Nephron (organoid): ENCODE measurements around the gene R3HDM2.

Experiments used
- H3K27ac Mint-ChIP-seq, 3 experiments: 2 replicates each; pipeline ENCODE4 v1.8.0; 2020; ENCODE audit warnings: mixed read lengths in 3 of 3, mild to moderate bottlenecking in 2 of 3, moderate library complexity in 1 of 3
- H3K27me3 Mint-ChIP-seq: 2 replicates; pipeline ENCODE4 v1.8.0; 2021; ENCODE audit warnings: low read depth, mild to moderate bottlenecking, moderate library complexity, mixed read lengths
- H3K36me3 Mint-ChIP-seq: 2 replicates; pipeline ENCODE4 v1.8.0; 2020; ENCODE audit warnings: low read depth, mixed read lengths
- H3K4me1 Mint-ChIP-seq: 2 replicates; pipeline ENCODE4 v1.8.0; 2020; ENCODE audit warnings: mixed read lengths
- H3K4me3 Mint-ChIP-seq, 3 experiments: 2 replicates each; pipeline ENCODE4 v1.8.0; 2020; ENCODE audit warnings: mild to moderate bottlenecking in 3 of 3, mixed read lengths in 3 of 3, moderate library complexity in 2 of 3
- H3K9me3 Mint-ChIP-seq: 2 replicates; pipeline ENCODE4 v1.8.0; 2020; ENCODE audit warnings: mixed read lengths
- TF ChIP-seq, protein P1 (sequence below), 3 experiments: fragments of 200-600 bp; sonication (generic); IDR thresholded peaks; one replicate each; pipeline ENCODE4 v1.5.0; 2021; ENCODE audit warnings: antibody characterized with exemption in 3 of 3; ENCODE audit not compliant: unreplicated experiment in 3 of 3

The R3HDM2 gene

DNA sequence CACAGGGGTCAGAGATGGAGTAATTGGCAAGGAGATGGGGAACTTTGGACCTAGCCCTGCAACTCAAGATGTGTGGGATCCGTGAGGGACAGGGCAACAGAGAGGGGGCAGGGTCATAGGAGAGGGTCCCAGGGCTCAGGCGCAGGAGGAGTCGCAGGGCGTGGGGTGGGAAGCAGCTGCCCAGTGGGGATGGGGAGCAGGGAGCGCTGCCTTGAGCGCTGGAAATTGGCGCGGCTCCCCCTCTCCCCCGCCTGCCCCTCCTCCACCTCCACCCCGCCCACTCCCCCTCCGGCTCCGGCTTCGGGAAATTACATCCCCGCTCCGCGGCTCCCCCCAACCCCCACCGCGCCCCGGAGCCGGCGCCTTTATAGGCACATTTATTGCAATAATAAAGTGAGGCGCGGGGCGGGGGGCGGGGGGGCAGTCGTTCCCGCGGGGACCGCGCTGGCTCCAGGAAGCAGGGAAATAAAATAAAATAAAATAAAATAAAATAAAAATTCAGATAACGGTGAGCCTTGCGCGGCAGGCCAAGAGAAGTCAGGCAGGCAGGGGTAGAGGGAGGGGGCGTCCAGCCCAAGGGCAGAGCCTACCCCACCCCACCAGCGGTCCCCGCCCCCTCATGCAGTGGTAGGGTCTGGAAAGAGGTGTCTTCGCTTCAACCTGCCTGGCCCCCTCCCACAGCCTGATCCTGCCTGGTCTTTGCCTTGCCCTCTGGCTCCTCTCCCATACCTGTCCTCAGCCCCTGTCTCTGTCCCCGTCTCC lies 210.7 kb downstream of the R3HDM2 start:
- no peaks in the 10 kb centered on the region for H3K9me3 Mint-ChIP-seq
- TF ChIP-seq, protein P1, sequence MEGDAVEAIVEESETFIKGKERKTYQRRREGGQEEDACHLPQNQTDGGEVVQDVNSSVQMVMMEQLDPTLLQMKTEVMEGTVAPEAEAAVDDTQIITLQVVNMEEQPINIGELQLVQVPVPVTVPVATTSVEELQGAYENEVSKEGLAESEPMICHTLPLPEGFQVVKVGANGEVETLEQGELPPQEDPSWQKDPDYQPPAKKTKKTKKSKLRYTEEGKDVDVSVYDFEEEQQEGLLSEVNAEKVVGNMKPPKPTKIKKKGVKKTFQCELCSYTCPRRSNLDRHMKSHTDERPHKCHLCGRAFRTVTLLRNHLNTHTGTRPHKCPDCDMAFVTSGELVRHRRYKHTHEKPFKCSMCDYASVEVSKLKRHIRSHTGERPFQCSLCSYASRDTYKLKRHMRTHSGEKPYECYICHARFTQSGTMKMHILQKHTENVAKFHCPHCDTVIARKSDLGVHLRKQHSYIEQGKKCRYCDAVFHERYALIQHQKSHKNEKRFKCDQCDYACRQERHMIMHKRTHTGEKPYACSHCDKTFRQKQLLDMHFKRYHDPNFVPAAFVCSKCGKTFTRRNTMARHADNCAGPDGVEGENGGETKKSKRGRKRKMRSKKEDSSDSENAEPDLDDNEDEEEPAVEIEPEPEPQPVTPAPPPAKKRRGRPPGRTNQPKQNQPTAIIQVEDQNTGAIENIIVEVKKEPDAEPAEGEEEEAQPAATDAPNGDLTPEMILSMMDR (IDR thresholded peaks at IDR 0.05; ENCODE audit: unreplicated experiment in 3 of 3): no peak
- peak overlapping the region in 2 of 3 experiments; percentile 0 to 14 for H3K27ac Mint-ChIP-seq
- H3K36me3 Mint-ChIP-seq: no peaks in the 10 kb centered on the region
- H3K4me3 Mint-ChIP-seq: peak overlapping the region; percentile 55 to 87 (median 76)
- peaks cover 64% of the 10 kb centered on the region for H3K4me1 Mint-ChIP-seq
- H3K27me3 Mint-ChIP-seq: peaks cover 82% of the 10 kb centered on the region

DNA sequence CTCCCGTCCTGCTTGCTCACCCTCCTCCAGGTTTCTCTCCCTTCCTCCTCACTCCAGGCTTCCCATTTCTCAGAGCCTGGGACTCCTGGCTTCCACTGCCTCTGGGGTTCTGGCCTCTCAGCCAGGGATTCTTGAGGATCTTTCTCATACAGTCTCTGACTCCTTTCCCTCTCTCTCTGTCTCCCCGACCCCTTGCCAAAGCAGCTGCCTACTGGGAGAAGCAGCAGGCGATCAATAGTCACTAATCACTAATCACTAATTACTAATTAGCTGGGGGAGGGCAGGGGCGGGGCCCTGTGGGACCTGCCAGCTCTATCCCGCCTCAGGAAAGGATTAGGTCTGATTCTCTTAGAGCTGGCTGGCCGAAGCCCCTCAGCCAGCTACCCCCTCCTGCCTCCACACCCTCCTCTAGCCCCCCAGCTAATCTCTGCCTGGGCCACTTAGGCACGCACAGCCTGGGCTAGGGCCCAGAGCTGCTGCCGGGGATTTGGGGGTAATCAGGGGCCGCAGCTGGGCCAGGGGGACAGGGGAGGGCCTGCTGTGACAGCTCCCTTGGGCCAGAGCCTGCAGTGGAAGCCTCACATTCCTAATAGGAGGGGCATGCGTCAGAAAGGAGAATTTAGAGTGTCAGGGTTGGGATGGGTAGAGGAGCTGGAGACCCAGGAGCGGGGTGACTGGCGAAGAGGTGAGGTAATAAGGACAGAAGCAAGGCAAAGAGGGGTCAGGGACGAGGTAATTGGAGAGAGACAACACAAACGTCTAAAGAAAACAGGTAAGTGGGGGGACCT lies 211.4 kb downstream of the R3HDM2 start:
- no peaks in the 10 kb centered on the region for H3K36me3 Mint-ChIP-seq
- TF ChIP-seq, protein P1 (IDR thresholded peaks at IDR 0.05; ENCODE audit: unreplicated experiment in 3 of 3): no peak
- no peaks in the 10 kb centered on the region for H3K9me3 Mint-ChIP-seq
- peaks cover 71% of the 10 kb centered on the region for H3K4me1 Mint-ChIP-seq
- H3K27me3 Mint-ChIP-seq: peaks cover 86% of the 10 kb centered on the region
- peak overlapping the region; percentile 69 to 88 (median 87) for H3K4me3 Mint-ChIP-seq
- H3K27ac Mint-ChIP-seq: peak overlapping the region; percentile 14 to 70 (median 31)

DNA sequence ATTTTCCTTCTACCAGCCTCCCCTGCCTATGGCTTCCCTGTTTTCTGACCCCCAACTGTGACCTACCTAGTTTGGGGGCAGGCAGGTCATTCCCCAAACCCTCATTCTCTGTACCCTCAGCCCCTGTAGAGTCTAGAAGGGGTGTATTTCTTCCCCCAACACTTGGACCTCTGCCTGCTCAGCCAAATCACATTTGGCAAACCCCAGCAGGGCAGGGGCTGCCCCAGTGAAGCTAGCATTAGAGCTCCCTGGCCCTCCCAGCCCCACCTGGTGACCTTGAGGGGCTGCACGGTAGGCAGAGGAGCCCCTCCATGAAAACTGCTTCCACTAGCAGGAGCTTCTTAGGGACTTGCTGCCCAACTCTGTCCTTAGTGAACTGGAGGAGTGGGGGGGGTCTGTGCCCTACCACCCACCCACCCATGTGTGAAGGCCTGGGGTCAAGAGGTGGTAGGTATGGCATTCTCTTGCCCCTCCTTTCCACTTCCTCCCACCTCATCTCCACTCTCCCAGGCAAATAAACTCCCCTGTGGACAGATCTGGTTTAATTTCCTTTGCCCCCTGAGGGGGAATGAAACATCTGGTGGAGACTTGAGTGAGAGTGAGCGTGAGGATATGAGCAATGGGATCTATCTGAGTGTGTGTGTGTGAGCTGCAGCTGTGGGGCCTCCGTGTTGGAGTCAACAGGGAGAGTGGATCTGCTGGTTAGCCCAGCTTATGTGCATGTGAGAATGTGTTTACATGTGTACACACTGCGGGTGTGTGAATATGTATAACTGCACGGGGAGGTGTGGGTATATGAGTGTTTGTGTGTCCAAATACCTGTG lies 212.6 kb downstream of the R3HDM2 start:
- H3K4me1 Mint-ChIP-seq: peaks cover 73% of the 10 kb centered on the region
- no peaks in the 10 kb centered on the region for H3K36me3 Mint-ChIP-seq
- H3K27ac Mint-ChIP-seq: peak overlapping the region in 2 of 3 experiments; percentile 14 to 70
- H3K4me3 Mint-ChIP-seq: peak overlapping the region; percentile 87 to 91 (median 88)
- TF ChIP-seq, protein P1 (IDR thresholded peaks at IDR 0.05; ENCODE audit: unreplicated experiment in 3 of 3): no peak
- H3K9me3 Mint-ChIP-seq: no peaks in the 10 kb centered on the region
- peaks cover 86% of the 10 kb centered on the region for H3K27me3 Mint-ChIP-seq

DNA sequence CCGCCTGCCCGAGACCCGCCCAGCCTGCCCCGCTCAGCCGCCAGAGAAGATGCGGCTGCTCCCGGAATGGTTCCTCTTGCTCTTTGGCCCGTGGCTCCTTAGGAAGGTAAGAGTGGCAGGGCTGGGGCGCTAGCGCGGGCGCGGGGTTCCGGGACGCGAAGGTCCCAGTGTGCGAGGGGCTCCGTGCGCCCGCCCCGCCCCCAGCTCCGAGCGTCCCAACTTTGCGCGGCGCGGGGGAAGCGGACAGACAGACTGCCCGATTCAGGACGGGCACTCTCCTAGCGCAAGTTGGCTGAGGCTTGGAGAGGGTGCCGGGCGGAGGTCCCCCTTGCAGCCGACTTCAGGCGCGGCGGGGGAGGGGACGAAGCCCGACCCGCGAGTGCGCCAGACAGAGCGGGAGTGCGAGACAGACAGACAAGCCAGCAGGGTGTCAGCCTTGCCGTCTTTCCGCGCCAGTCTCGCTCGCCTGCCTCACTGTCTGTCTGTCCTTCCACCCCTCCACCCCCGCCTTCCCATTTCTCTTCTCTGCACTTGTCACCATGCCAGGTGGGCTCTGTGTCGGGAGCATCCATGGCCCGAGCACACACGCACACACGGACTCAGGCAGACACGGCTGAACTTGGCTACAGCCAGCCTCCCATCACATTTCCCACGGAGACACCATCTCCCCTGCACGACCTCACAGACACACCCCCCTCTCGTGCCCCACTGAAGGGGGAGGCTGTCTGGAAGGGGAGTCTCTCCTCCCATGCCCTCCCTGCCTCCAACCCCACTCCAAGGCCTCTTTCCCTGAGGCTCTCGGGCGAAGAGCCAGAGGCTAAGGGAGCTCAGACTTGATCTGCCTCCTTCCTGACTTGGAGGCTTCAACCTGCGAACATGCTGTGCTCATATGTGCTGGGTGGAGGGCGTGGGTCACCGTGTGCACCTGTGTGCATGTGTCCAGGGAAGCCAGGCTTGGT lies 213.6 kb downstream of the R3HDM2 start:
- Mint-ChIP-seq H3K4me1 (peaks cover 69% of the 10 kb centered on the region), H3K9me3 (no peaks in the 10 kb centered on the region), H3K27ac (peak overlapping the region in 2 of 3 experiments; percentile 46 to 47), H3K4me3 (peak overlapping the region; percentile 87 to 91 (median 88)), H3K27me3 (peaks cover 77% of the 10 kb centered on the region), H3K36me3 (no peaks in the 10 kb centered on the region)
- TF ChIP-seq, protein P1 (IDR thresholded peaks at IDR 0.05; ENCODE audit: unreplicated experiment in 3 of 3): no peak
